ENCODE data around the gene STK32A.
"Not testable (repeated sequence)": the region's sequence is repeated elsewhere in the genome, so short reads cannot be mapped to it uniquely, and the experiment has no call there.

- TF ChIP-seq EZH2 (IDR thresholded peaks at IDR 0.05; ENCODE audit: low read depth, unreplicated experiment); CTCF (conservative IDR thresholded peaks at IDR 0.05; ENCODE audit: low read depth in 2 of 2); EZH2phosphoT487 (IDR thresholded peaks at IDR 0.05; ENCODE audit: unreplicated experiment); POLR2AphosphoS5 (IDR thresholded peaks at IDR 0.05; ENCODE audit: low read depth): not testable (repeated sequence)
Observed at GRCh38 chr5:147367381-147367780, 132.6 kb downstream of the STK32A start.
